Fibroblast of upper back skin (primary cell): Measurements from ENCODE around the gene HIVEP3.
A peak's percentile ranks its signal among the peaks of the same experiment; 100 is the strongest.

Experiments used
- DNase-seq: peaks from one replicate; pipeline ENCODE4 v3.0.0-alpha.2; 2013

The HIVEP3 gene

GRCh38 chr1:41844781-41845272 lies 73.9 kb downstream of the HIVEP3 start:
- no peak for DNase-seq

- no peak for DNase-seq
Measured at GRCh38 chr1:41844255-41844654, 74.5 kb downstream of the HIVEP3 start.

GRCh38 chr1:41842993-41843755 lies 75.5 kb downstream of the HIVEP3 start:
- DNase-seq: peak; percentile 78

- no peak for DNase-seq
Measured at GRCh38 chr1:41842326-41842725, 76.4 kb downstream of the HIVEP3 start.

GRCh38 chr1:41840592-41841246 lies 78.0 kb downstream of the HIVEP3 start:
- no peak for DNase-seq

- no peak for DNase-seq
Measured at GRCh38 chr1:41838266-41838665, 80.5 kb downstream of the HIVEP3 start.

GRCh38 chr1:41837691-41838090 lies 81.0 kb downstream of the HIVEP3 start:
- DNase-seq: no peak

GRCh38 chr1:41835485-41835884 lies 83.2 kb downstream of the HIVEP3 start:
- DNase-seq: peak; percentile 65

GRCh38 chr1:41833519-41834000 lies 85.2 kb downstream of the HIVEP3 start:
- DNase-seq: no peak

- DNase-seq: peak; percentile 34
Measured at GRCh38 chr1:41830726-41831125, 88.0 kb downstream of the HIVEP3 start.

GRCh38 chr1:41827991-41828570 lies 90.6 kb downstream of the HIVEP3 start:
- peak; percentile 91 for DNase-seq

- DNase-seq: peak; percentile 41
Measured at GRCh38 chr1:41823471-41823870, 95.3 kb downstream of the HIVEP3 start.

GRCh38 chr1:41822866-41823265 lies 95.9 kb downstream of the HIVEP3 start:
- DNase-seq: no peak

GRCh38 chr1:41819843-41820242 lies 98.9 kb downstream of the HIVEP3 start:
- no peak for DNase-seq

- no peak for DNase-seq
Measured at GRCh38 chr1:41819069-41819468, 99.7 kb downstream of the HIVEP3 start.

- no peak for DNase-seq
Measured at GRCh38 chr1:41816061-41816460, 102.7 kb downstream of the HIVEP3 start.

- DNase-seq: no peak
Measured at GRCh38 chr1:41813755-41814745, 104.7 kb downstream of the HIVEP3 start.

- DNase-seq: no peak
Measured at GRCh38 chr1:41813226-41813625, 105.5 kb downstream of the HIVEP3 start.

- DNase-seq: peak; percentile 93
Measured at GRCh38 chr1:41812453-41812852, 106.3 kb downstream of the HIVEP3 start.

- DNase-seq: peak; percentile 71
Measured at GRCh38 chr1:41812051-41812450, 106.7 kb downstream of the HIVEP3 start.

GRCh38 chr1:41811051-41811795 lies 107.5 kb downstream of the HIVEP3 start:
- DNase-seq: no peak

- DNase-seq: peak; percentile 65
Measured at GRCh38 chr1:41810446-41810845, 108.3 kb downstream of the HIVEP3 start.
